Amniotic epithelial cell (primary cell): ENCODE results near the gene PIK3R6.
A peak's percentile ranks its signal among the peaks of the same experiment; 100 is the strongest.

Source experiments
- DNase-seq: peaks from one replicate; pipeline ENCODE4 v3.0.0-alpha.2; 2010; ENCODE audit warnings: low read depth

Gene PIK3R6

DNA sequence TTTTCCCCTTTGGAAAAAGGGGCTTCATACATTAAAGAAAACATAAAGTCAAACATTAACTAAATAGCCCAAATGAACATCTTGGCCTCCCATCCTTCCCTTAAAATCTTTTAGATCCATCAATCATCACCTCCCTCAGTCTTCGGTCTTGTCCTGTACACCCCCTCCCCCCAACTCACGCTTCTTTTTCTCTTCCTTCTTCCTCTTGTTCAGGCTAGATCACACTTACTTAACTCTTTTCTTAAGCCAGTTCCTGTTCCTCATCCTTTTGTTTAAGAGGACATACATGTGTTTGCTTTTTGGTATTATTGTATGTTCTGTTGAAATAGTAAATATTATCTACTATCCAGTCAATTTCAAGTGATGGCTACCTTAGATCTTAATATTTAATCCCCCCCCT, 73.8 kb downstream of the PIK3R6 start:
- no peak for DNase-seq

DNA sequence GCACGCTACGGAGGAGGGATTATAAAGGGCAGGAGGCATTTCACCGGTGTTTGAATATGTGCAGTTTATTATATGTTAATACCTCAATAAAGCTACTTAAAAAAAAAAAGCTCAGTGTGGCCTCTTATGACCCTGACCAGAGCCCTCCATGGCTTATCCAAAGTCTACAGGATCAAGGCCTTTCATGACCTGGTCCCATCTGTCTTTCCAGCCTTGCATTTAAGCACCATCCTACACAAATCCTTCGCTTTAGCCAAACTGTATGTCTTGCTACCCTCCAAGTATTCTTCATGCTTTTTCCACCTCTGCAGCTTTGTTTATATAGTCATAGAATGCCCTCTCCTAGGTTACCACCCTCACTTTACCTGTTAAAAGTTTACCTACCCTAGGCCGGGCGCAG, 74.8 kb downstream of the PIK3R6 start:
- DNase-seq, result no peak

DNA sequence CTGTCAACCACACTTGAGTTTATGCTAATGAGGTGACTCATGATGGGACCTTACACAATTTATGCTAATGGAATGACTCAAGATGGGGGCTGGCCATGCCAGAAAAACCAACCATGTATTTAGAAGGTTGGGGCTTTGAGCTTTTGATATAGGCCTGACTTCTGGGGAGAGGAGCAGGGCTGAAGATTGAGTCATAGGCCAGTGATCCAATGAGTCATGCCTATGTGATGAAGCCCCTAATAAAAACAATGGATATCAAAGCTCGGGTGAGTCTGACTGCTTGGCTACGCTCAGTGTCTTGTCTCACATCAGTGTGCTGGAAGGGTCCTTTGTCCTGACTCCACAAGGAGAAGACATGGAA, 75.6 kb downstream of the PIK3R6 start:
- DNase-seq, result peak; percentile 60

GRCh38 chr17:8791248-8791909, 76.1 kb downstream of the PIK3R6 start:
- no peak for DNase-seq

- DNase-seq, result no peak
These were observed 77.7 kb downstream of the PIK3R6 start for GRCh38 chr17:8789743-8790142.

- no peak for DNase-seq
These were observed 78.5 kb downstream of the PIK3R6 start for GRCh38 chr17:8788998-8789397.

DNA sequence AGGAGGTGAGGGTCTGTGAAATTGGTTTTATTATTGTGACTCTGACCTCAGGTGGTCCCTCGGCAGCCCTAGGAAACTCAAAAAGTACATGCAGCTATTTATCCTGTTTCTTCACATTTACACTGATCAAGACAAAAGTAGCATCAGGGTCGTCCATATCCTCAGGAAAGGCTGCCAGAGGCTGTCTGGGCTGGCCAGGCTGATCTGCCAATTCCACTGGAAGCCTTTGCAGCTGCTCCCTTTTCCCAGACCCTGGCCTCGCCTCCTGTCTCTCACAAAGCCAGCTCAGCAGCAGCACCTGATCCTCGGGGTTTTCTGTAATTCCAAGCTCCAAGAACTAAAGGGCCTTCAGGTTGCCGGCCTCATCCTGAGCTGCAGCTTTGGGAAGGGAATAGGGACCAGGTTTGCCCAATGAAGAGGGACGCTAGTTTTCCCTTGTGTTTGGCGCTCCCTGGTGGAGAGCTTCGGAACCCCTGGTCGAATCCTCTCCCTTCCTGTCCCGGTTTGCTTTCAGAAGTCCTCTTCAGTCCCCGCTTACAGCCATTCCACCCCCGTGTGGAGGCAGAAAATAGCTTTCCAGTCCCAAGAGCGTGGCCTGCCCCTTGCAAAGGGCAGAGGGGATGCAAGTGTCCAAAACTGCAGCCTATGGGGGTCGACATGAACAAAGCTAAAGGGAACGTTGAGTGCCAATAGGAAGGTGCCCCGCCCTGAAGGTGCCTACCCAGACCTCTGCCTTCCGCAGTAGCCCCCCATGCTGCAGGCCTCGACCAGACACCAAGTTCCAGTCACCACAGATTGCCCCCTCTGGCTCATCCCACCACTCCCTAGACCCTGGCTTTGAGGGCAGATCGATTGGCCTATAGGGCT, 81.7 kb downstream of the PIK3R6 start:
- DNase-seq, result peak; percentile 42

- no peak for DNase-seq
These were observed 85.3 kb downstream of the PIK3R6 start for GRCh38 chr17:8782176-8782575.

DNA sequence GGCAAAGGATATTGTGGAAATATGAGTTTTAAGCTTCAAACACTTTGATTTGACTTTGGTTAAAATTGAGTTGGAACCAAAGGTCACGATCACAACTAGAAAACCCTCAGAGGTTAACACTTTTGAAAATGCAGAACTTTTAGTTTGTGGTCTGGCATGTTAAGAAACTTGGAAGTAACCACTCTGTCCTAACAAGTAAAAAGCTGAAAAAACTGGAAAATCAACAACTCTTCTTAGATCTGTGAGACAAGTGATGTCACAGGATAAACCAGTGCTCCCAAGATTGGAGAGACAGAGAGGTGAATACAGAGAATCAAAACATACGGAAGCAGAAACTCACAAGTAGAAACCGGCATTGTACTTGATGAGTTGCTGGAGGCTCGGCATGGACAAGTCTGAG, 85.7 kb downstream of the PIK3R6 start:
- no peak for DNase-seq

DNA sequence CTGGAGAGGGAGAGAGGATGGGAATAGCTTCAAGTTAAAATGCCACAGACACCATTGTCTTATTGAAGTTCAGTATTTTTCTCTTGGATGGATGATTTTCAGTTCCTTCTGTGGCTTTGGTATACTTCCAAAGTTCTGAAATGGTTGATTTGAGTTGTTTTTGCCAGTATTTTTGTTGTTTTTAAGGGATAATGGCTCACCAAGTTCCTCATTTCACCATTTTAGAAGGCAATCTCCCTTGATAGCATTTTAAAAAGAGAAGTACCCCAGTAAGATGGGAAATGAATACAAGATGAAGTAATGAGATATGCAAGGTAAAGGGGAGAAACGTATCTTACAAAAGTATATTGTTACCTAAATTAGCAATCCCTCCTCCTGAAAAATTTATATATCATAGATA, 90.6 kb downstream of the PIK3R6 start:
- DNase-seq, result no peak

DNA sequence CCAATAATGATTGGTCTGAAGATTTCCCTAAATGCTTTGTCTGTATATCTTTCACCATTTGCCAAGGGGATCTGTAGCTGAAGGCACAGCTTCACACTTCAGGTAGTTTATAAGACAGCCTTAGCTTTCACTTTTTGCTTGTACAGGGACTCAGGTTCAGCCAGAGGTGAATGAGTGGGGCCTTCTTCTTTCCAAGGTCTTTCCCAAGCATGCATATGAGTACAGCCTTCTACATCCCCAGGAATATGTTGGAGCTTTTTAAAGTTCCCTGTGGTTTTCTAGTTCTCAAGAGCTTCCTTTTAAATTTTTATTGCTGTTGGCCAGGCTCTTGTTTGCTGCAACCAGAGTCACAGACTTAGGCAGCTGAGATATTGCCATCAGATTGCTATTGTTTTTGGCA, 91.2 kb downstream of the PIK3R6 start:
- no peak for DNase-seq

GRCh38 chr17:8766731-8767130, 100.7 kb downstream of the PIK3R6 start:
- peak; percentile 79 for DNase-seq

- DNase-seq, result no peak
These were observed 105.5 kb downstream of the PIK3R6 start for GRCh38 chr17:8762012-8762411.

- DNase-seq, result no peak
These were observed 109.3 kb downstream of the PIK3R6 start, which contains the start of gene SPDYE4 for GRCh38 chr17:8758137-8758596. Gene SPDYE4 (minus strand): TSS chr17:8758546. CDS start chr17:8758382, 164 bp downstream.

- DNase-seq, result no peak
These were observed 110.3 kb downstream of the PIK3R6 start for GRCh38 chr17:8757189-8757588.

- DNase-seq, result no peak
These were observed 111.8 kb downstream of the PIK3R6 start for GRCh38 chr17:8755590-8756255.

DNA sequence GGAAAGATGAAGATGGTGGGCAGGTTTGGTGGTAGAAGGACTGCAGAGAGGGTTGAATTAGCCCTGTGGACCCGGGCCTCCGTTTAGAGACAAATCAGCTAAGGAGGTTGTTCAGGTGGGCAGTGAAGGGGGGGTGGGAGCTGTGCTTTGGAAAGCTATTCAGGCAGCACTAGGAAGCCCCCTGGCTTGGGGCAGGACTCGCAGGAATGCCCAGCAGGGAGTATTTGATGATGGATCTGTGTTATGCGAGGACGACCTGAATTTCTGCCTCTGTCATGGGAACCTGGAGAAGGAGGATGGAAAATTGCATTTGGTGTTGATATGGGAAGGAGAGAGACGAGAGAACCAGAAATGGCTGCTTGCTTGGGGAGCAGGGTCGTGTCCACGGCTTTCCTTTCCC, 112.6 kb downstream of the PIK3R6 start:
- DNase-seq, result no peak

- peak; percentile 26 for DNase-seq
These were observed 113.5 kb downstream of the PIK3R6 start for GRCh38 chr17:8753976-8754440.

- no peak for DNase-seq
These were observed 114.1 kb downstream of the PIK3R6 start for GRCh38 chr17:8753136-8753975.
